ENCODE data around the gene AHCY. TPM values are rescaled to one million over a fixed set of nuclear protein-coding genes. Genes with fewer than 3 reads are reported as not detected.
"Not testable (repeated sequence)": the region's sequence is repeated elsewhere in the genome, so short reads cannot be mapped to it uniquely, and the experiment has no call there.

AHCY gene
- total RNA-seq (2021) (247 and 273 TPM in 2 replicates), Bru-seq, nascent RNA (percentile 77 among the genes with signal in this experiment), BruChase-seq, experiment 1, labeled RNA remaining after a 2-hour chase (percentile 69 among the genes with signal in this experiment), BruChase-seq, experiment 2, labeled RNA remaining after a 6-hour chase (percentile 86 among the genes with signal in this experiment)
- long read RNA-seq, transcript AHCY-201 (10 exons, 2,143 nt) = major isoform, 156 of 229 reads
- long read RNA-seq, partial matches to known transcripts = 27 of 229 reads
- long read RNA-seq, other reads (novel, unspliced or antisense) = 46 of 229 reads

DNA sequence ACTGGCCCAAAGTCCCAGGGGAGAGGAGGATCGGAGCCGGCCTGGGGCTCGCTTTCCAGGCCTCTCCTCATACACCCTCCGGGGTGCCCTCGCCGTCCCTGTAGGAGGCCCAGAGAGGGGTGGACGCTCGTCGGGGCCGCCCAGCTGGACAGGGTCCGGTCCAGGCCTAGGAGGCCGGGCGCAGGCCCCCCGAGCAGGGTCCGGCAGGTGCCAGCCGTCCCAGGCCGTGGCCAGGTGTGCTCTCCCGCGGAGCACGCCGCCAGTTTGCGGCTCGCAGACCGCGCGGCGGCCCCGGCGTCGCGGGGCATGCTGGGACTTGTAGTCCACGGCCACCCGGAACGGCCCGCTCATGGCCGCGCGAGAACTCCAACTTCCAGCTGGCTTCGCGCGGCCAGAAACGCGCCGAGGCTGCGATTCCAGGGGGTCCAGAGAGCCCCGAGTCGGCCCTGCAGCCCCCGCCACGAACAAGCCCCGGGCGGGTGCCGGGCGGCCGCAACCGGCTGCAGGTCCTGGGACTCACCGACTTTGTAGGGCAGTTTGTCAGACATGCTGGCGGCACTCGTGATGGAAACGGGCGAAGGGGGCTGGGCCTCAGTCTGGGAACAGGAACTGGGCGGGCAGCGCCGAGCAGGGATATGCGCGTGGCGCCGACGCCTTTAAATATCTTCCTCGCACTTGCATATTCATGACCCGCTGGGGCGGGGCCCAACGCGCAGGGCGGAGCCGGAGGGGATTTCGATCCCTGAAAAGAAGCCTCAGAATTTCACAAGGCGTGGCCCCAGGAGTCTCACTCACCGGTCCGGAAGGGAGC is at the start of gene AHCY:
AHCY (minus strand) TSS at position 633 of the 811 bp plus-strand sequence; CDS start at position 548, 85 bp downstream.
- H3K9me3 ChIP-seq (ENCODE audit: insufficient read depth, low read depth) = no peaks in the 10 kb centered on the region
- CTCF ChIA-PET = interaction anchor here (0.6 to 1.2 kb wide), 3 partner anchors 98 to 571 kb away, joined by 3 to 14 read pairs (median 5); no protein-coding TSS in a partner anchor
- H3K4me2 ChIP-seq = peak within 1 kb of the TSS; percentile 93
- H3K4me1 ChIP-seq (replicated peaks; ENCODE audit: insufficient read depth) = peaks cover 20% of the 10 kb centered on the region
- H3K79me2 ChIP-seq (ENCODE audit: low read depth) = peaks cover 43% of the 10 kb centered on the region
- intact Hi-C loops (cut with micrococcal nuclease; ENCODE audit: unreplicated experiment) = loop anchor here (2.0 to 10.0 kb wide), 4 partner anchors 224 to 462 kb away; partner anchors contain the start of genes PIGU and TP53INP2
- H3K9me2 ChIP-seq (ENCODE audit: insufficient read depth) = no peaks in the 10 kb centered on the region
- peak within 1 kb of the TSS; percentile 75 for H2AFZ ChIP-seq
- POLR2A ChIA-PET (ENCODE audit: unreplicated experiment) = interaction anchor here (0.6 kb wide), 2 partner anchors 31 to 260 kb away, joined by 3 read pairs; no protein-coding TSS in a partner anchor
- H3K4me3 ChIP-seq = peak within 1 kb of the TSS; percentile 99
- H3K27me3 ChIP-seq (ENCODE audit: insufficient read depth, low read depth) = no peaks in the 10 kb centered on the region
- peaks cover 16% of the 10 kb centered on the region for H3F3A ChIP-seq (ENCODE audit: insufficient read depth, low read depth)
- no peaks in the 10 kb centered on the region for H3K36me3 ChIP-seq (ENCODE audit: low read depth)
- peak within 1 kb of the TSS; percentile 81 for H3K27ac ChIP-seq
- TF ChIP-seq EZH2 (IDR thresholded peaks at IDR 0.05; ENCODE audit: low read depth) = no peak
- peak; percentile 13; the same call in 1 of the 2 replicates for TF ChIP-seq CTCF (conservative IDR thresholded peaks at IDR 0.05)
- peaks cover 25% of the 10 kb centered on the region for H4K20me1 ChIP-seq (ENCODE audit: insufficient read depth)
- no TSS peak for BruUV-seq (replicated peaks)
- DNase-seq = peak; percentile 94 to 99

- H3K79me2 ChIP-seq (ENCODE audit: low read depth) = no peaks in the 10 kb centered on the region
- CTCF ChIA-PET = interaction anchor here (0.6 to 1.2 kb wide), 2 partner anchors 31 to 362 kb away, joined by 3 read pairs; no protein-coding TSS in a partner anchor
- H3K27me3 ChIP-seq (ENCODE audit: insufficient read depth, low read depth) = no peaks in the 10 kb centered on the region
- H4K20me1 ChIP-seq (ENCODE audit: insufficient read depth) = no peaks in the 10 kb centered on the region
- H3K9me2 ChIP-seq (ENCODE audit: insufficient read depth) = no peaks in the 10 kb centered on the region
- peak in 1 of 2 experiments; percentile 96 for DNase-seq
- peak overlapping the region; percentile 94 for H3K27ac ChIP-seq
- peak overlapping the region; percentile 2; the same call in 1 of the 2 replicates for H3K4me3 ChIP-seq
- no peaks in the 10 kb centered on the region for H3K9me3 ChIP-seq (ENCODE audit: insufficient read depth, low read depth)
- intact Hi-C loops (cut with micrococcal nuclease; ENCODE audit: unreplicated experiment) = no loop called here
- POLR2A ChIA-PET (ENCODE audit: unreplicated experiment) = interaction anchor here (0.6 to 1.0 kb wide), 5 partner anchors 8 to 331 kb away, joined by 3 to 15 read pairs (median 7); no protein-coding TSS in a partner anchor
- H2AFZ ChIP-seq = no peak overlapping the region
- H3K36me3 ChIP-seq (ENCODE audit: low read depth) = no peaks in the 10 kb centered on the region
- H3K4me2 ChIP-seq = peak overlapping the region; percentile 65
- H3K4me1 ChIP-seq (replicated peaks; ENCODE audit: insufficient read depth) = peaks cover 30% of the 10 kb centered on the region
- TF ChIP-seq EZH2 (IDR thresholded peaks at IDR 0.05; ENCODE audit: low read depth) = no peak
- no peak for TF ChIP-seq CTCF (conservative IDR thresholded peaks at IDR 0.05)
- H3F3A ChIP-seq (ENCODE audit: insufficient read depth, low read depth) = peaks cover 43% of the 10 kb centered on the region
- BruUV-seq (replicated peaks) = TSS peak; percentile 93
Measured at GRCh38 chr20:34350095-34350494, 46.9 kb upstream of the AHCY start.

DNA sequence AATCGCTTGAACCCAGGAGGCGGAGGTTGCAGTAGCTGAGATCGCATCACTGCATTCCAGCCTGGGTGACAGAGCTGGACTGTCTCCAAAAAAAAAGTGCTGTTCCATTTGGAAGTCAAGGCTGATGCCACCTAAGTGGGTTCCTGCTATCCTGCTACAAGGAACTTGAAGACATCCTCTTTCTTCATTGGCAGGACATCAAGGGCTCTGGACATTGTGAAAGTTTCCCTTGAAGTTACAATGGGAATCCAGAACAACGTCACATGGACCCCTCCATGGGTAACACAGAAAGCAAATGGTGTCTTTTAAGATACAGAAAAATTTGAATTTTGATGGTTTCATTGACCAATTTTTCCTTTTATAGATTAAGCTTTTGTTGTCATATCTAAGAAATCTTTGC is 44.4 kb upstream of the AHCY start:
- Histone ChIP-seq H3K36me3 (ENCODE audit: low read depth) (no peaks in the 10 kb centered on the region), H2AFZ (no peak overlapping the region), H3K27ac (no peak overlapping the region), H3K4me2 (no peak overlapping the region), H3K4me1 (replicated peaks; ENCODE audit: insufficient read depth) (peaks cover 44% of the 10 kb centered on the region), H4K20me1 (ENCODE audit: insufficient read depth) (no peaks in the 10 kb centered on the region), H3F3A (ENCODE audit: insufficient read depth, low read depth) (peaks cover 56% of the 10 kb centered on the region), H3K9me3 (ENCODE audit: insufficient read depth, low read depth) (no peaks in the 10 kb centered on the region), H3K79me2 (ENCODE audit: low read depth) (no peaks in the 10 kb centered on the region), H3K9me2 (ENCODE audit: insufficient read depth) (no peaks in the 10 kb centered on the region), H3K27me3 (ENCODE audit: insufficient read depth, low read depth) (no peaks in the 10 kb centered on the region), H3K4me3 (no peak overlapping the region)
- TF ChIP-seq CTCF (conservative IDR thresholded peaks at IDR 0.05) (no peak), EZH2 (IDR thresholded peaks at IDR 0.05; ENCODE audit: low read depth) (no peak)
- no TSS peak for BruUV-seq (replicated peaks)
- no peak for DNase-seq
- CTCF ChIA-PET = interaction anchor here (1.9 kb wide), 1 partner anchor 35 kb away, joined by 5 read pairs; no protein-coding TSS in a partner anchor
- POLR2A ChIA-PET (ENCODE audit: unreplicated experiment) = no interaction called here
- intact Hi-C loops (cut with micrococcal nuclease; ENCODE audit: unreplicated experiment) = no loop called here

GRCh38 chr20:34346533-34346865 is 43.3 kb upstream of the AHCY start:
- H3K27me3 ChIP-seq (ENCODE audit: insufficient read depth, low read depth); BruUV-seq (replicated peaks); H3K9me3 ChIP-seq (ENCODE audit: insufficient read depth, low read depth); H3K9me2 ChIP-seq (ENCODE audit: insufficient read depth); CTCF ChIA-PET; H2AFZ ChIP-seq; POLR2A ChIA-PET (ENCODE audit: unreplicated experiment); H4K20me1 ChIP-seq (ENCODE audit: insufficient read depth); DNase-seq; H3K36me3 ChIP-seq (ENCODE audit: low read depth); H3K79me2 ChIP-seq (ENCODE audit: low read depth); H3K27ac ChIP-seq; intact Hi-C loops (cut with micrococcal nuclease; ENCODE audit: unreplicated experiment); H3K4me2 ChIP-seq; H3K4me3 ChIP-seq: not testable (repeated sequence)
- Histone ChIP-seq H3F3A (ENCODE audit: insufficient read depth, low read depth) (peaks cover 48% of the 10 kb centered on the region), H3K4me1 (replicated peaks; ENCODE audit: insufficient read depth) (peaks cover 44% of the 10 kb centered on the region)
